HUDEP-2 (cell line): ENCODE data around the gene ACSF2.
A peak's percentile ranks its signal among the peaks of the same experiment; 100 is the strongest.
"Not testable (repeated sequence)": the region's sequence is repeated elsewhere in the genome, so short reads cannot be mapped to it uniquely, and the experiment has no call there.

Experiments
- DNase-seq, 76 experiments: peaks; one replicate each; lab custom pipeline; 2025; ENCODE audit not compliant: unreplicated experiment in 76 of 76; lab: John Stamatoyannopoulos, UW

ACSF2 gene

DNA sequence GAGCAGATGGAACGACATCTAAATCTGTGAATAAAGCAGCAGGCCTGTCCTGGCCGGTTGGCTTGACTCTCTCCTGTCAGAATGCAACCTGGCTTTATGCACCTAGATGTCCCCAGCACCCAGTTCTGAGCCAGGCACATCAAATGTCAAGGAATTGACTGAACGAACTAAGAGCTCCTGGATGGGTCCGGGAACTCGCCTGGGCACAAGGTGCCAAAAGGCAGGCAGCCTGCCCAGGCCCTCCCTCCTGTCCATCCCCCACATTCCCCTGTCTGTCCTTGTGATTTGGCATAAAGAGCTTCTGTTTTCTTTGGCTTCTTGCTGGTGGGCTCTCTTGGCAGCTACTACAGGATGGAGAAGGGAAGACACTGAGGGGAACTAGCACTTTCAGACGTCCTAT lies 48.5 kb downstream of the ACSF2 start:
- DNase-seq = no peak

DNA sequence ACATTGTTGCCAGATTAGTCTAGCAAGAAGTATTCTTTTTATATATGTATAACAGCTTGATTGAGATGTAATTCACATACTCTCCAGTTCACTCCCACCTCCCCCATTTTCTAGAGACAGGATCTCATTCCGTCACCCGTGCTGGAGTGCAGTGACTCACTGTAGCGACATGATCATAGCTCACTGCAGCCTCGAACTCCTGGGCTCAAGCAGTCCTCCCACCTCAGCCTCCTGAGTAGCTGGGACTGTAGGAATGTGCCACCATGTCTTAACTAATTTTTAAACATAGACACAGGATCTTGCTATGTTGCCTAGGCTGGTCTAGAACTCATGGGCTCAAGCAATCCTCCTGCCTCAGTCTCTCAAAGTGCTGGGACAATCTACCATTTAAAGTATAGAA lies 49.3 kb downstream of the ACSF2 start:
- DNase-seq = no peak

DNA sequence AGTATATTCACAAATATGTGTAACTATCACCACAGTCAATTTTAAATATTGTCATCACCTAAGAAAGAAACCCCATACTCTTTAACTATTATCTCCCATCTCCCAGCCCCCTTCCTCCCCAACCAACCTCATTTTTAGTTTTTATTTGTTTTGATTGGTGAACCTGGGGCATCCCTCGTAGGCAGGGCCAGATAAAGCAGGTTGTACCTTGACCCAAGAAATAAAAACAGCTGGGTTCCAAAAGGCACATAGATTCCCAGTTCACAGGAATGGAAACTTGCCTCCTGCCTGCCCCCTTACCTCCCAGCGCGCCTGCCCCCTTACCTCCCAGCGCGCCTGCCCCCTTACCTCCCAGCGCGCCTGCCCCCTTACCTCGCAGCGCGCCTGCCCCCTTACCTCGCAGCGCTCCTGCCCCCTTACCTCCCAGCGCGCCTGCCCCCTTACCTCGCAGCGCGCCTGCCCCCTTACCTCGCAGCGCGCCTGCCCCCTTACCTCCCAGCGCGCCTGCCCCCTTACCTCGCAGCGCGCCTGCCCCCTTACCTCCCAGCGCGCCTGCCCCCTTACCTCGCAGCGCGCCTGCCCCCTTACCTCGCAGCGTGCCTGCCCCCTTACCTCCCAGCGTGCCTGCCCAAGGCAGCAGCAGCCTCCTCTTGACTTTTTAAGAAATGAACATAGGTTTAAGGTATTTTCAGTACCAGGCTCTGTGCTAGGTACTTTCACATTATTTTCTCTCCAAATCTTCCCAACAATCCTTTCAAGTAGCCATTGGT lies 49.9 kb downstream of the ACSF2 start:
- DNase-seq = not testable (repeated sequence)

DNA sequence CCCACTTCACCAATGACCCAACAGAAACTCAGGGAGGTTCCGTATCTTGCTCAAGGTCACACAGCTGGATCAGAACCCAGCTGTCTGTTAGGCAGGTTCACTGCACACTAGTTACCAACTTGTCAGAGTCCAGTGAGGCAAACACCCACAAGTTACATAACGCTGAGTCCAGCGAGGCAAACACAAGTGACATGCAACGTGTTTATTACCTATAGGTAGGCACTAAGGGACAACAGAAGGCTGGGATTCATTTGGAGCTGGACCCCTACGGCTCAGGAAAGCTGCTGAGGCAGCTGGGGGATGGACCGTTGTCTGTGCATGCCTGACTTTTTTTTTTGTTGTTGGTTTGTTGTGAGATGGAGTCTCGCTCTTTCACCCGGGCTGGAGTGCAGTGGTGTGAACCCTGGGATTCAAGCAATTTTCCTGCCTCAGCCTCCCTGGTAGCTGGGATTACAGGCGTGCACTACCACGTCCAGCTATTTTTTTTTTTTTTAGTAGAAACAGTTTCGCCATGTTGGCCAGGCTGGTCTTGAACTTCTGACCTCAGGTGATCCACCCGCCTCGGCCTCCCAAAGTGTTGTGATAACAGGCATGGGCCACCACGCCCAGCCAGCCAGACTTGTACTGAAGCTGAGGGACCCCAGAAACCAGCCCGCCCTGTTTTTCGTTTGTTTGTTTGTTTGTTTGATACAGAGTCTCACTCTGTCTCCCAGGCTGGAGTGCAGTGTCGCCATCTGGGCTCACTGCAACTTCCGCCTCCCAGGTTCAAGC lies 50.7 kb downstream of the ACSF2 start:
- no peak for DNase-seq

DNA sequence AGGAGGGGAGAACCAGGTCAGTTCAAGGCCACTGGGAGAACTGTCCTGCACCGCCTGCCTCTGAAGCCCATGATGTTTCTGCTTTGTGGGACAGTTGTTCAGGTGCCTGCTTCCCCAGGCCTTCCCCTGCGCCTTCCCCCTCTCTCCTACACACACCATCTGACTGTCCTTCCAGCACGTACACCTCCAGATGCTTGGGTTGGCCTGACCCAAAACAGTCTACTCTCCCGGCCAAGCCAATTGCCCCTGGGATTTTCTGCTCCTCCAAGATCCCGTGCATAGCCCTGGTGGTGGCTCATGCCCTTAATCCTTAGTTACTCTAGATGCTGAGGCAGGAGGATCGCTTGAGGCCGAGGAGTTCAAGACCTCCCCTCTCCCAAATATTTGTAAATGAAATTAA lies 52.0 kb downstream of the ACSF2 start:
- no peak for DNase-seq

DNA sequence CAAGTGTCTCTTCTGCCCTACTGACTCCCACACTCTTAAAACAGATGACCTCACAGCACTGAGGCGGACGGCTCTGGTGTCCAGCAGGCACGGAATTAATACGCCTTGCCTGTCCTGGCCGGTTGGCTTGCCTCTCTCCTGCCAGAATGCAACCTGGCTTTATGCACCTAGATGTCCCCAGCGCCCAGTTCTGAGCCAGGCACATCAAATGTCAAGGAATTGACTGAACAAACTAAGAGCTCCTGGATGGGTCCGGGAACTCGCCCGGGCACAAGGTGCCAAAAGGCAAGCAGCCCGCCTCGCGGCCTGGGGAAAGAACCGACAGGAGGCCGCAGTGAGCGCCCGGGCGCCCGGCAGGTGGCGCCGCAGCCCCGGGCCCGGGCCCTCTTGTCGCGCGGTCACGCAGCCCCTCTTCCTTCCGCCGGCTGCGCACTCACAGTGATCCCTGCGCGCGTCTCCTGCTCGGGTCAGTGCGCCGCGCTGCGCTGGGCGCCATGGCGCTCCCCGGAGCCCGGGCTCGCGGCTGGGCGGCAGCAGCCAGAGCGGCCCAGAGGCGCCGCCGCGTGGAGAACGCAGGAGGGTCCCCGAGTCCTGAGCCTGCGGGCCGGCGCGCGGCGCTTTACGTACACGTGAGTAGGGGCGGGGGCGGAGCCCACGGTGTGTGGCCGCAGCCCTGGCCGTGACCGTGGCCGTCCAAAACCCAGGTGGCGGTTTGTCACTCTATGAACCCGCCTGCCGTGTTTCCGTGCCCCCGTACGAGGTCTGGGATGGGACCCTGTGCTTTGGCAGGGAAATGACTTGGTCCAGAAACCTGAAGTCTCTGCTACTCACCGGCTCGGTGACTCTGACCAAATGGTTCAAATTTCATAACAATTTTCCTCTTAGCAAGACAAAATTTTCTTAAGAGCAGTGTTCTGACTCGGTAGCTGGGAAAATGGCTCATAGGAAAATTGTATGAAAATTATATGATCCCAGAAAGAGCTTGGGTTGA lies 52.7 kb downstream of the ACSF2 start, which contains the start of gene RSAD1:
TSS of gene RSAD1 (plus strand) at position 470 of the 991 bp plus-strand sequence. CDS start at position 495, 25 bp downstream.
- DNase-seq = peak in 72 of 76 experiments; percentile 35 to 89 (median 76)

DNA sequence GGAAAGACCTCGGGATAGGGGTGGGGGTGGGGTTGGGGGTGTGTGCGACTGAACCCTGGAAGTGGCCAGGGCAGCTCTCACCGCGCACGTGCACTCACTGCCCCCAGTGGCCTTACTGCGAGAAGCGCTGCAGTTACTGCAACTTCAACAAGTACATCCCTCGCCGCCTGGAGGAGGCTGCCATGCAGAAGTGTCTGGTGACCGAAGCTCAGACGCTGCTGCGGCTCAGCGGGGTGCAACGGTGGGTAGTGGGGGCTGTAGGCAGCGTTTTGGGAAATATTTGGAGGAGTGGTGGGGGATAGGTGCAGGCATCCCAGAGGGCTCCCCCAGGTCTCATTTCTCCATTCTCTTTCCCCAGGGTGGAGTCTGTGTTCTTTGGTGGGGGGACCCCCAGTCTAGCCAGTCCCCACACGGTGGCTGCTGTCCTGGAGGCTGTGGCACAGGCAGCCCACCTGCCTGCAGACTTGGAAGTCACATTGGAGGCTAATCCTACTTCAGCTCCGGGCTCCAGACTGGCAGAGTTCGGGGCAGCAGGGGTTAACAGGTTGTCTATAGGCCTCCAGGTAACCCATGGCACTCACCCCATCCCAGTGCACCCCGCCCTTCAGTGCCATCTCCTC lies 53.6 kb downstream of the ACSF2 start:
- peak in 74 of 76 experiments; percentile 24 to 87 (median 69) for DNase-seq

DNA sequence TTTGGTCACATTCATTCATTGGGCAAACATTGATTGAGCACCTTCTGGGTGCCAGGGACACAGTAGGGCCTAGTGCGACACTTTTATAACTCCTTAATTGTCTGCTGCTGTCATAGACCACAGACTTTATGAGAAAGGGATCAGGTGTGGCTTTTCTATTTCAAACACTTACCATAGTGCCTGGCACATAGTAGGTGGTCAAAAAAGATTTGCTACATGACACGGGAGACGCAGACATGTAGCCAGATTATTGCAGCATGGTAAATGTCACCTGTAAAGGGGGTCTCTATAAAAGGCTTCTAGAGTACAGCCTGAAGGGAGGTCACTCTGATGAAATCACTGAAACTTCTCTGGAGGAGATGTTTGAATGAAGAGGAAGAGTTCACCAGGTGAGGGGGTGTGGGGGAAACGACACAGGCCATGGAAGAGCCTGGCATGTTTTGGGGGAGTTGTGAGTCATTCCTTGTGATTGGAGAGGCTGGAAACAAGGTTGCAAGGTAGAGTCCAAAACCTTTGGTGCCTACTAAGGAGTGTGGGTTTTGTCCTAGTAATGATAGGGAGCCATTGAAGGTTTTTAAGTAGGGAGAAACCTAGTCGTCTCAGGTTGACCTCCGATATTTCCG lies 54.2 kb downstream of the ACSF2 start:
- DNase-seq = no peak

DNA sequence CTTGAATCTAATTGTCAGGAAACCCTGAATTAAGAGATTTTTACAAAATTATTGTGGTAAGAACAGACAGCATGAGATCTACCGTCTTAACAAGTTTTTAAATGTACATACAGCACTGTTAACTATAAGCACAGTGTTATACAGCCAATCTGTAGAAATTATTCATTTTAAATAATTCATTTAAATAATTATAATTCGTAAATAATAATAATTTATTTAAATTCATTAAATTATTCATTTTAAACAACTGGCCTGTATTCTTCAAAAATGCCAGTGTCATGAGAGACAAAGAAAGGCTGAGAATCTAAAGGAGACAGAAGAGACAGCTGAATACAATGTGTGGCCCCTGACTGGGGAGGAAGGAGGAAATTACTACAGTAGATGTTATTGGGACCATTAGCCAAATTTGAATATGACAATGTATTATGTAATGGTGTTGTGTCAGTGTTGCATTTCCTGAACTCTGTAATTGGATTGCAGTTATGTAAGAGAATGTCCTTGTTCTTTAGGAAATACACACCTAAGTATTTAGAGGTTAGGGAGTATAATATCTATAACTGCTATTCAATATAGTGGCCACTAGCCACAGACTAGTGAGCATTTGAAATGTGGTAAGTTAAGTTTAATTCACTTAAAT lies 55.0 kb downstream of the ACSF2 start:
- no peak for DNase-seq

DNA sequence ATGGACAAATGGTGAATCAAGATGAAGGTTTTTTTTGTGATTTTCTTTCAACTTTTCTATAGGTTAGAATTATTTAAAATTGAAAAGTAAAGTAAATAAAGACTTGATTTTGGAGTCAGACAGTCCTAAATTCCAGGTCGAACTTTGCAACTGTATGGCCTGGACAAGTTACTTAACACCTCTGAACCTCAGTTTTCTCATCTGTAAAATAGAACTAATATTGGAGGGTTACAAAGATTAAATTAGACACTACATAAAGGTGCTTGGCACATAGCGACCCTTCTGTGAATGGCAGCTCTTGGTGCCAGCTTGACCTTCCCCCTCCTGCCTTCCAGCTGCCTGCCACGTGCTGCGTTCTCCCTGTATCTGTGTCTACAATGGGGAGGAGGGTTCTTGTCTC lies 55.6 kb downstream of the ACSF2 start:
- DNase-seq = no peak

DNA sequence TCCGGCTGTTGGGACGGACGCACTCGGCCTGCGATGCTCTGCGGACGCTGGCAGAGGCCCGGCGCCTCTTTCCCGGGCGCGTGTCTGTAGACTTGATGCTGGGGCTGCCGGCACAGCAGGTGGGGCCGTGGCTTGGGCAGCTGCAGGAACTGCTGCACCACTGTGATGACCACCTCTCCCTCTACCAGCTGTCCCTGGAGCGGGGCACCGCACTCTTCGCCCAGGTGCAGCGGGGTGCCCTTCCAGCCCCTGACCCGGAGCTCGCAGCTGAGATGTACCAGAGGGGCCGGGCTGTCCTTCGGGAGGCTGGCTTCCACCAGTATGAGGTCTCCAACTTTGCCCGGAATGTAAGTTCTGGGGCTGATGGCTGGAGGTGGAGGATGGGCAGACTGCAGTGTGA lies 56.1 kb downstream of the ACSF2 start:
- DNase-seq = no peak

DNA sequence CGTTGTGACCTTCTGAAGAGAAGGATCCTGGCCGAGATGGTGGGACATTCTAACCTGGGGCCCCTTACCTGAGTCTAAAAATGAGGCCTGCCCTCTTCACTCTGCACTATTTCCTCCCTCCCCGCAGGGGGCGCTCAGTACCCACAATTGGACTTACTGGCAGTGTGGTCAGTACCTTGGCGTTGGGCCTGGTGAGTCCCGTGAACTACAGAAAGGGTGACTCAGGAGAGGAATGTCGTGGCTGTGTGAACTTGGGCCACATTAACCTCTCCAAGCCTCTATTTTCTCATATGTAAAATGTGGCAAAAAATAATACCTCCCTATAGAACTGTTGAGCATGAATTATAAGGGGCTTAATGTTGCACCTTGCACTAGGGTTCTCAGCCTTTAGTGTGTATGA lies 56.5 kb downstream of the ACSF2 start:
- DNase-seq = peak in 74 of 76 experiments; percentile 36 to 94 (median 82)

DNA sequence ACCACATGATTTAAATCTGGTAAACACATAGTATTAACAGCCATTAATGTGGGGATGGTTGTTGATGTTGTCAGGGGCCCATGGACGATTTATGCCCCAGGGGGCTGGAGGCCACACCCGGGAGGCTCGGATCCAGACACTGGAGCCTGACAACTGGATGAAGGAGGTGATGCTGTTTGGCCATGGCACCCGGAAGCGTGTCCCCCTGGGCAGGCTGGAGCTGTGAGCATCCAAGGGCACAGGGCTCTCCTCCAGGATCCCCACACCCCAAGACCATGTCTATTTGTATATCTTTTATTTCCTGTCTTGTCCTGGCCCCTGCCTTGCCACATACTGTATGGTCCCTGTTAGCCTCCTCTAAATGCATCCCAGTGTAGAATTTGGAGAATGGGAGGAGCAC lies 57.2 kb downstream of the ACSF2 start:
- no peak for DNase-seq

DNA sequence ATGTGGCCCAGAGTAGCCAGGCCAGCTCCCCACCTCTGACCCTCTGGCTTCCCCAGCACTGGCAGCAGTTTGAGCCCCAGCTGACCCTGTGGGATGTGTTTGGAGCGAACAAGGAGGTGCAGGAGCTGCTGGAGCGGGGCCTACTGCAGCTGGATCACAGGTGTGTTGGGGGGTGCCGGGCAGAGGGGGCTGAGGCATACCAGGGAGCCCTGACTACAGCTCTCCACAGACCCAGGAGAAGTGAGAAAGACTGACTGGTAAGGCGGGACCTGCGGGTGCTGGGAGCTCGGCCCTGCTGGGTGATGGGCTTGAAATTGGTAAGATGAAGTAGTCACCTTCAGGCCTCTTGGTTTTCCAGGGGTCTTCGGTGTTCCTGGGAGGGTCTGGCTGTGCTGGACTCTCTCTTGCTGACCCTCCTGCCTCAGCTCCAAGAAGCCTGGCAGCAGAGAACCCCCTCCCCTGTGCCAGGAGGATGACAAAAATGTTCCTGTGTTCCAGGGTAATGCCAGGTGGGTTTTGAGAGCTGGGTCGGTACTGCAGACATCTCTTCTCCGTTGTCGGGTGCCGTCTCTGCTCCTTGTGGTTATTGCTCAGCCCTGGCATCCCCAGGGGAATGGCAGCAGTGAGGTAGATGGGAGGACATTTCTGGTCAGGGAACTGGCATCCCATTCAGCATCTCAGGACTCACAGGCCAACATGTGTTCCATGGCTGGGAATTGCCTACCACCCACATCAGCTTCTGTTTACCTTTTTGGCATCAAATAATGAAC lies 58.6 kb downstream of the ACSF2 start:
- DNase-seq = no peak

DNA sequence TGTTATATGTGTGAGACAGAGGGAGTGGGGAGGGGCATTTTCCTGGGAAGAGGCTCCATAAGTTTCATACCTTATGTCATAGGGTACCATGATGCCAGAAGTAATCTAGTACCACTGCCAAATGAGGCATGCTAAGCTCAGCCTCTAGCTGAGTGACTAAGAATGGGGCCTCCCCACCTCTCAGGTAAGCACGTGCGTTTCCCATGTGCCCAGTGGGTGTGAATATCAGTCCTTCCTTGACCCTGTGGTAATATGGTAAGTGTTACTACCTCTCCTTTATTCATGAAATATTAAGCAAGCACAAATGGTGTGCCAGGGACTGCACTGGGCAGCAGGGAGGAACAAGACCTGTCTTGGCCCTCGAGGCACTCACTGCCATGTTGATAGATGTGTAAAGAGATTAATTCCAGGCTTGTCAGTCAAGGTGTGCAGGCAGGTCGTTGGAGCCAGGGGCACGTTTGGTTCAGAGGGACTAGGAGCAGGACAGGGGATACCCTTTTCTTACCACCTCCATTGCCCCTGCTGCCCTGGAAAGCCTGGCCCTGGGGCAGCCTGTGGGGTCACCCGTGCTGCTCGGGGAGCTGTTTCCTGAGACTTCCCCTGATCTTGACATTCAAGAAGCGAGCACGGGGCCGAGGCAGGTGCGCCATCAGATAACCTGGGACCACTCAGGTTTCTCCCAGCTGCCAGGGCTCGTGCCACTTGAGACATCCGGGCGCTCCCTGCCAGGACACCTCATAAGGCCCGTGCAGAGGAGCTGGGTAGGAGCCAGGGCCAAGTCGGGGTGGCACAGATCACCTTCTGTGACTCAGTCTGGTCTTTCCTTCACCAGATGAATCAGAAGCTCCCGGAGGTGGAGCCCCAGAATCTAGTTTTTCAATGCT lies 61.4 kb downstream of the ACSF2 start:
- no peak for DNase-seq

DNA sequence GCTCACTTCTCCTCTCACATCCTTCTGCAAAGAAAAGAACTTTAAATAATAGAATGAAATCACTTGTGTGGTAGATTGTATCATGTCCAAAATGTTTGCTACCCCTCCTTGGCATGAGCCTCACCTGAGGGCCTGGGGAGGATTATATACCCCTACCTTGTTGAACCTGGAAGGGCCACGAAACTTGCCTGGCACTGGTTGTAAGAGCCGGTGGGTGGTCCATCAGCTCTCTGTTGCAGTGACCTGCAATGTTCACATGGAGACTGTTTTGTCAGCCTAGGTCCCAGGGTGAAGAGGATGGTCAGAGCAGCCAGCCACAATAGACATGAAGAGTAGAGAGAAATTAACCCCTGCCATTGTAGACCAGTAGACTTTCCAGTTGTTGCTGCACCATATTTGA lies 62.9 kb downstream of the ACSF2 start:
- DNase-seq = no peak

DNA sequence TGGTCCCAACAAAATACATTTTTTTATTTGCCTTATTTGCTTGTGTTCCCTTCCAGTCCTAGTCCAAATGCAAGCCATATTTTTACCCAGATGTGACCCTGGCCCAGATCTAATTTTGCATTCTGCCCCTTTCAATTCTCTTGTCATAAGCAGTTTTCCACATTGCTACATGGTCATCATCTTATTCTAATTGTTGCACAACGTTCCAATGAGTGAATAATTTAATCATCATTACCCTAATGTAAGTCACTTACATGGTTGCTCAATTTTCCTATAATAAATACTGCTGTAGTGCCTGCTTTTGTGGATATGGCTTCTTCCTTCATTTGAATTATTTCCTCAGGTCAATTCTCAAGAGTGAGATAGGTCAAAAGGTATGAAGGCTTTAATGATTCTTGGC lies 65.5 kb downstream of the ACSF2 start:
- no peak for DNase-seq

DNA sequence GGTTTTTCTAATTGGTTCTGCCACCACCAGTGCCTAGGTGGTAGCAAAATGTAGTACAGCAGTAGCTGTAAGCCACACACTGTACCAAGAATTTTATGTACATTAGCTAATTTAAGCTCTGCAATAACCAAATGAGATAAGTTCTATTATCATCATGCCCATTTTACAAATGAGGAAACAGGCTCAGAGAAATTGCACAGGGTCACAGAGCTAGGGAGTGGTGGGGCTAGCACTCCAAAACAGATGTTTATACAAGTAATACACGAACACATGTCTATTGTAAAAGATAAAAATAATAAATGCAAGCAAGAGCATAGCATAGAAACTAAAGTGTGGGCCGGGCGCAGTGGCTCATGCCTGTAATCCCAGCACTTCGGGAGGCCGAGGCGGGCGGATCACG lies 66.2 kb downstream of the ACSF2 start:
- DNase-seq = no peak
